GM20431 (cell line): ENCODE measurements around the gene ADO.

ENCODE experiments used
- in situ Hi-C: fragments of 300-500 bp; cut with MseI, MboI; formaldehyde crosslinking; loops from one replicate; pipeline ENCODE4 v1.15.0; 2020; ENCODE audit warnings: low sequenced_read_pairs; ENCODE audit not compliant: unreplicated experiment

The ADO gene

GRCh38 chr10:62856021-62856420 is 51.5 kb downstream of the ADO start:
- in situ Hi-C loops: no loop called here
